HepG2 (cell line): Measurements from ENCODE around the gene ZMYM3. TPM values are rescaled to one million over a fixed set of nuclear protein-coding genes. Genes with fewer than 3 reads are reported as not detected.

Experiments
- ETV5 ChIP-seq: IDR thresholded peaks from 2 replicates; pipeline ENCODE4 v1.6.1; 2018; ENCODE audit warnings: missing biosample characterization, missing genetic modification reagents, inconsistent platforms, borderline replicate concordance
- HMGA1 ChIP-seq: sonication (generic); formaldehyde crosslinking; conservative IDR thresholded peaks from 2 replicates; pipeline ENCODE4 v1.4.0; 2020; ENCODE audit warnings: missing genetic modification reagents
- KMT2B ChIP-seq: IDR thresholded peaks from 2 replicates; pipeline ENCODE4 v1.6.1; 2016; ENCODE audit warnings: missing genetic modification reagents, missing compliant biosample characterization
- MAZ ChIP-seq, 2 experiments: sonication (generic) in 1 of 2; formaldehyde crosslinking in 1 of 2; IDR thresholded peaks; 2 replicates each; pipeline versions ENCODE4 v1.5.0 to v1.6.1; 2012 to 2020; ENCODE audit warnings: low read depth in 2 of 2, mild to moderate bottlenecking in 2 of 2, borderline replicate concordance in 1 of 2, improper control_type of control experiment in 1 of 2, low read length in 1 of 2, missing genetic modification reagents in 1 of 2, moderate library complexity in 1 of 2
- MTF2 ChIP-seq: sonication (generic); formaldehyde crosslinking; IDR thresholded peaks from 2 replicates; pipeline ENCODE4 v1.5.0; 2020; ENCODE audit warnings: missing genetic modification reagents, borderline replicate concordance
- PITX1 ChIP-seq: sonication (generic); formaldehyde crosslinking; IDR thresholded peaks from 2 replicates; pipeline ENCODE4 v1.5.1; 2020; ENCODE audit warnings: mild to moderate bottlenecking, missing genetic modification reagents
- RFX5 ChIP-seq: IDR thresholded peaks from 2 replicates; pipeline ENCODE4 v1.6.1; 2011; ENCODE audit warnings: low read depth, low read length, improper control_type of control experiment
- SIX4 ChIP-seq: sonication (generic); formaldehyde crosslinking; IDR thresholded peaks from 2 replicates; pipeline ENCODE4 v1.4.0; 2020; ENCODE audit warnings: missing genetic modification reagents
- TBX3 ChIP-seq: fragments of 450-650 bp; IDR thresholded peaks from 2 replicates; pipeline ENCODE4 v1.6.1; 2017; ENCODE audit warnings: antibody characterized with exemption, mild to moderate bottlenecking, inconsistent platforms, borderline replicate concordance
- ZBTB38 ChIP-seq: sonication (generic); formaldehyde crosslinking; IDR thresholded peaks from 2 replicates; pipeline ENCODE4 v1.5.1; 2020; ENCODE audit warnings: mild to moderate bottlenecking, missing genetic modification reagents
- ZMYM4 ChIP-seq: sonication (generic); formaldehyde crosslinking; IDR thresholded peaks from 2 replicates; pipeline ENCODE4 v1.8.1; 2023; ENCODE audit warnings: mild to moderate bottlenecking, missing genetic modification reagents
- ZNF121 ChIP-seq: sonication (generic); formaldehyde crosslinking; IDR thresholded peaks from 2 replicates; pipeline ENCODE4 v1.5.0; 2020; ENCODE audit warnings: mild to moderate bottlenecking, missing genetic modification reagents
- polyA plus RNA-seq, 8 experiments: library from polyadenylated mRNA; depleted of rRNA in 3 of 8; stranded (reverse) in 7 of 8; unstranded in 1 of 8; fragments of >200 nt; fragmentation: Illumina TruSeq in 4 of 8; extraction: Trizol in 4 of 8; gene quantifications; 2 replicates each; pipeline versions ENCODE4 v1.2.1 to v1.2.3, GENCODE V29; 2011 to 2016; ENCODE audit warnings: low read depth in 4 of 8, missing spikeins in 1 of 8, mixed read lengths in 1 of 8; ENCODE audit not compliant: insufficient read depth in 1 of 8
- total RNA-seq, 5 experiments: library from RNA; depleted of rRNA; stranded (reverse); fragments of >200 nt; fragmentation: Illumina TruSeq; extraction: Trizol; gene quantifications; 2 replicates each; pipeline ENCODE4 v1.2.3, GENCODE V29; 2016; ENCODE audit warnings: low read depth in 1 of 5
- TF ChIP-seq, protein P1 (sequence below): sonication (generic); formaldehyde crosslinking; conservative IDR thresholded peaks from 2 replicates; pipeline ENCODE4 v1.4.0; 2020; ENCODE audit warnings: mild to moderate bottlenecking, missing genetic modification reagents, moderate library complexity
- TF ChIP-seq, protein P2 (sequence below): sonication (generic); formaldehyde crosslinking; IDR thresholded peaks from 2 replicates; pipeline ENCODE4 v1.5.0; 2020; ENCODE audit warnings: mild to moderate bottlenecking, missing genetic modification reagents, borderline replicate concordance
- TF ChIP-seq, protein P3 (sequence below): sonication (generic); IDR thresholded peaks from 2 replicates; pipeline ENCODE4 v1.6.1; 2016; ENCODE audit warnings: low read depth, borderline replicate concordance

The ZMYM3 gene
- total and polyA plus RNA-seq, 2 of the 13 experiments (the other 11 are each of a cell fraction or from before 2014, with no cell fraction given), result 26.4 to 35.4 TPM

DNA sequence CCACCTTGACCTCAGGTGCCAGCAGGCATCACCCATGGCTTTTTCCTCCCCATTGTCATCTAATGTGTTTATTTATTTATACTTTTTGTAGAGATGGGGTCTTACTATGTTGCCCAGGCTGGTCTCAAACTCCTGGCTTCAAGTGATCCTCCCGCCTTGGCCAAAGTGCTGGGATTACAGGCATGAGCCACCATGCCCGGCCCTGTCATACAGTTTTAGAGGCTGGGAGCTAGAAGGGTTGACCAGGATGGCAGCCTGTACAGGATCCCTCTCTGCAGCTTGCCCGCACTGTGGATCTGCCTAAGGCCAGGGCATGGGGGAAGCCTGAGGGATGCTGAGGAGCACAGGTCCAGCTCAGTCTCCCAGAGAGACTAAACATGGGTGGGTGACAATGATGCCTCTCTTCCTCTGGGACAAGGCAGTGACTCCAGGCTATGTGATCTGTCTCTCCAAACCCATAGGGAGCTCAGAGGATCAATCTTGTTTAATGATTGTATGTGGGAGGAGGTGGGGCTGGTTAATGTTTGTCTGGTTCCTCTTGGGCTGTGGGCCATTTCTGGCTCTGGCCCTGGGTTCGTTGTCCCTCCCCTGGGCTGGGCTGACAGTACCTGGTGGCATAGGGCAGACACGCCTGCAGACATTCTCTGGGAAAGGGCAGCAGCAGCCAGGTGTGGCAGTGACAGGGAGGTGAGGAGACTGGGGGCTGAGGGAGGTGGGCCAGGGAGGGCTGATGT, 39.2 kb downstream of the ZMYM3 start (continued):
- TF ChIP-seq, protein P1, sequence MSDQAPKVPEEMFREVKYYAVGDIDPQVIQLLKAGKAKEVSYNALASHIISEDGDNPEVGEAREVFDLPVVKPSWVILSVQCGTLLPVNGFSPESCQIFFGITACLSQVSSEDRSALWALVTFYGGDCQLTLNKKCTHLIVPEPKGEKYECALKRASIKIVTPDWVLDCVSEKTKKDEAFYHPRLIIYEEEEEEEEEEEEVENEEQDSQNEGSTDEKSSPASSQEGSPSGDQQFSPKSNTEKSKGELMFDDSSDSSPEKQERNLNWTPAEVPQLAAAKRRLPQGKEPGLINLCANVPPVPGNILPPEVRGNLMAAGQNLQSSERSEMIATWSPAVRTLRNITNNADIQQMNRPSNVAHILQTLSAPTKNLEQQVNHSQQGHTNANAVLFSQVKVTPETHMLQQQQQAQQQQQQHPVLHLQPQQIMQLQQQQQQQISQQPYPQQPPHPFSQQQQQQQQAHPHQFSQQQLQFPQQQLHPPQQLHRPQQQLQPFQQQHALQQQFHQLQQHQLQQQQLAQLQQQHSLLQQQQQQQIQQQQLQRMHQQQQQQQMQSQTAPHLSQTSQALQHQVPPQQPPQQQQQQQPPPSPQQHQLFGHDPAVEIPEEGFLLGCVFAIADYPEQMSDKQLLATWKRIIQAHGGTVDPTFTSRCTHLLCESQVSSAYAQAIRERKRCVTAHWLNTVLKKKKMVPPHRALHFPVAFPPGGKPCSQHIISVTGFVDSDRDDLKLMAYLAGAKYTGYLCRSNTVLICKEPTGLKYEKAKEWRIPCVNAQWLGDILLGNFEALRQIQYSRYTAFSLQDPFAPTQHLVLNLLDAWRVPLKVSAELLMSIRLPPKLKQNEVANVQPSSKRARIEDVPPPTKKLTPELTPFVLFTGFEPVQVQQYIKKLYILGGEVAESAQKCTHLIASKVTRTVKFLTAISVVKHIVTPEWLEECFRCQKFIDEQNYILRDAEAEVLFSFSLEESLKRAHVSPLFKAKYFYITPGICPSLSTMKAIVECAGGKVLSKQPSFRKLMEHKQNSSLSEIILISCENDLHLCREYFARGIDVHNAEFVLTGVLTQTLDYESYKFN (CRISPR knock-in tag), result peak; percentile 77
- TF ChIP-seq RFX5, result no peak
- no peak for TF ChIP-seq MTF2 (CRISPR knock-in tag)
- TF ChIP-seq, protein P2, sequence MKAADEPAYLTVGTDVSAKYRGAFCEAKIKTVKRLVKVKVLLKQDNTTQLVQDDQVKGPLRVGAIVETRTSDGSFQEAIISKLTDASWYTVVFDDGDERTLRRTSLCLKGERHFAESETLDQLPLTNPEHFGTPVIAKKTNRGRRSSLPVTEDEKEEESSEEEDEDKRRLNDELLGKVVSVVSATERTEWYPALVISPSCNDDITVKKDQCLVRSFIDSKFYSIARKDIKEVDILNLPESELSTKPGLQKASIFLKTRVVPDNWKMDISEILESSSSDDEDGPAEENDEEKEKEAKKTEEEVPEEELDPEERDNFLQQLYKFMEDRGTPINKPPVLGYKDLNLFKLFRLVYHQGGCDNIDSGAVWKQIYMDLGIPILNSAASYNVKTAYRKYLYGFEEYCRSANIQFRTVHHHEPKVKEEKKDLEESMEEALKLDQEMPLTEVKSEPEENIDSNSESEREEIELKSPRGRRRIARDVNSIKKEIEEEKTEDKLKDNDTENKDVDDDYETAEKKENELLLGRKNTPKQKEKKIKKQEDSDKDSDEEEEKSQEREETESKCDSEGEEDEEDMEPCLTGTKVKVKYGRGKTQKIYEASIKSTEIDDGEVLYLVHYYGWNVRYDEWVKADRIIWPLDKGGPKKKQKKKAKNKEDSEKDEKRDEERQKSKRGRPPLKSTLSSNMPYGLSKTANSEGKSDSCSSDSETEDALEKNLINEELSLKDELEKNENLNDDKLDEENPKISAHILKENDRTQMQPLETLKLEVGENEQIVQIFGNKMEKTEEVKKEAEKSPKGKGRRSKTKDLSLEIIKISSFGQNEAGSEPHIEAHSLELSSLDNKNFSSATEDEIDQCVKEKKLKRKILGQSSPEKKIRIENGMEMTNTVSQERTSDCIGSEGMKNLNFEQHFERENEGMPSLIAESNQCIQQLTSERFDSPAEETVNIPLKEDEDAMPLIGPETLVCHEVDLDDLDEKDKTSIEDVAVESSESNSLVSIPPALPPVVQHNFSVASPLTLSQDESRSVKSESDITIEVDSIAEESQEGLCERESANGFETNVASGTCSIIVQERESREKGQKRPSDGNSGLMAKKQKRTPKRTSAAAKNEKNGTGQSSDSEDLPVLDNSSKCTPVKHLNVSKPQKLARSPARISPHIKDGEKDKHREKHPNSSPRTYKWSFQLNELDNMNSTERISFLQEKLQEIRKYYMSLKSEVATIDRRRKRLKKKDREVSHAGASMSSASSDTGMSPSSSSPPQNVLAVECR, result peak; percentile 54; the same call in 1 of the 2 replicates
- TF ChIP-seq TBX3, result no peak
- TF ChIP-seq MAZ (IDR thresholded peaks at IDR 0.05; ENCODE audit: borderline replicate concordance, low read depth, low read length), result no peak
- TF ChIP-seq MAZ (CRISPR knock-in tag; IDR thresholded peaks at IDR 0.05; ENCODE audit: low read depth), result peak; percentile 33
- TF ChIP-seq ZBTB38 (CRISPR knock-in tag), result 0 out of 2 replicates have a peak, but pooled peaks have one; percentile 36
- peak; percentile 1; the same call in 1 of the 2 replicates for TF ChIP-seq SIX4
- TF ChIP-seq ZNF121 (CRISPR knock-in tag), result peak; percentile 91
- peak; percentile 72 for TF ChIP-seq ZMYM4 (CRISPR knock-in tag)
- TF ChIP-seq KMT2B (CRISPR knock-in tag), result no peak; the same call in 1 of the 2 replicates
- TF ChIP-seq ETV5 (CRISPR knock-in tag), result peak; percentile 26; the same call in 1 of the 2 replicates
- TF ChIP-seq HMGA1 (CRISPR knock-in tag), result no peak
- TF ChIP-seq, protein P3, sequence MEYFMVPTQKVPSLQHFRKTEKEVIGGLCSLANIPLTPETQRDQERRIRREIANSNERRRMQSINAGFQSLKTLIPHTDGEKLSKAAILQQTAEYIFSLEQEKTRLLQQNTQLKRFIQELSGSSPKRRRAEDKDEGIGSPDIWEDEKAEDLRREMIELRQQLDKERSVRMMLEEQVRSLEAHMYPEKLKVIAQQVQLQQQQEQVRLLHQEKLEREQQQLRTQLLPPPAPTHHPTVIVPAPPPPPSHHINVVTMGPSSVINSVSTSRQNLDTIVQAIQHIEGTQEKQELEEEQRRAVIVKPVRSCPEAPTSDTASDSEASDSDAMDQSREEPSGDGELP, result peak; percentile 28; the same call in 1 of the 2 replicates
- TF ChIP-seq PITX1, result no peak
